Midbrain (tissue), 1 donor: ENCODE results near the gene TAF4.
"Not testable (repeated sequence)": the region's sequence is repeated elsewhere in the genome, so short reads cannot be mapped to it uniquely, and the experiment has no call there.

Experiments
- DNase-seq: peaks from one replicate; lab custom pipeline; 2025; lab: John Stamatoyannopoulos, UW

The TAF4 gene

DNA sequence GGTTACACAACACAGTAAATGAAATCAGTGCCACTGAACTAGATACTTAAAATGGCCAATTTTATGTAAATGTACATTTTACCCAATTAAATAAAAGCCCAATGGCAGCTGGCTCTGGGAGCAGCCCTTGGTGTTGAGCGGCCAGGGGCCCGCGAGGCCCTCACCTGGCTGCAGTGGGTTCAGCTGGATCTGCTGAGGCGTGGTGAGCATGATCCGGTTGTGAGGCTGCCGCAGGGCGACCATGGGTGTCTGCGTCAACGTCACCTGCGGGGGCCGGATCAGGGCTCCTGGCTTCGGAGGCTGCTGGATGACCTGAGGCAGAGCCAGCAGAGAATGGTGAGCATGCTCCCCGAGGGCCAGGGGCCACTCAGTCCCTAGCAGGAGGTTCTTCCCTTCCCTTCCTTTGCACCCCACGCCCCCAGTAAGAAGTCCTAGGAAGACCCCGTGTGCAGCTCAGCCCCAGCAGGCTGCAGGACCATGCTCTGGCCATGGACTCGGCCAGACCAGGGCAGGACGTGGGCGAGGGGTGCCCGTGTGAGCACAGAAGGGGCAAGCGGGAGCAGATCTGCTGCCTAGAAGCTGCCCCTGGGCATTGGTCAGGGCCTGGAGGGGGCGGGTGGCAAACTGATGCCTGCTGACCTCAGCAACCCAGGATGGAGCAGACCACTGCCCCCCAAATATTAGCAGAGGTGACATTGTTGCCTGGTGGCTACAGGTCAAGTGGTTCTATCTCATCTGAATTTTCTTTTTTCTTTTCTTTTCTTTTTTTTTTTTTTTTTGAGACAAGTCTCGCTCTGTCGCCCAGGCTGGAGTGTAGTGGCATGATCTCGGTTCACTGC lies 61.9 kb downstream of the TAF4 start:
- DNase-seq, result no peak

- no peak for DNase-seq
Observed at GRCh38 chr20:62002882-62003480, 62.7 kb downstream of the TAF4 start.

DNA sequence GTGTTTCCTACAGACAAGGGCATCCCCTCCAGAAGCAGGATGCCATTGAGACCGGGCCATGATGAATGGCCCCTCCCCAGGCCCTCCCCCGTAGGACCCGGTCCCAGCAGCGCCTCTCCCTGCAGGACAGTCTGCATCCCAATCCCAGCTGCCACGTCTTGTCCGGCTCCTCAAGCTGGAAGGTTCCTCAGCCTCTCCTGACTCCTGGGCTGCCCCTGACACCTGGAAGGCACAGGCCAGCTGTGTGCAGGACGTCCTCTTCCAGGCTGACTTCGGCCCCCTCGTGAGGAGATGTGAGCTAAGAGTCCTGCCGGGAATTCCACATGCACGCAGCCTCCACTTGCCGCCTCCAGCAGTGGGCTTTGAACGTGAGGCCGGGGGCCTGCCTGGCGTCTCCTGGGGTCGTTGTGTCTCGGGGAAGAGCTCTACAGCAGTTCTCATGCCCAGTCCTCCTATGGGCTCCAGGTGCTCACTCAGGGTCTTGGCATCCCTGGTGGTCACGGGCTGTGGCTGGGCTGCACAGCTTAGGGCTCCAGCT lies 64.4 kb downstream of the TAF4 start:
- DNase-seq, result no peak

GRCh38 chr20:61998343-61999121 lies 67.1 kb downstream of the TAF4 start:
- no peak for DNase-seq

- no peak for DNase-seq
Observed at GRCh38 chr20:61997891-61998290, 67.8 kb downstream of the TAF4 start.

DNA sequence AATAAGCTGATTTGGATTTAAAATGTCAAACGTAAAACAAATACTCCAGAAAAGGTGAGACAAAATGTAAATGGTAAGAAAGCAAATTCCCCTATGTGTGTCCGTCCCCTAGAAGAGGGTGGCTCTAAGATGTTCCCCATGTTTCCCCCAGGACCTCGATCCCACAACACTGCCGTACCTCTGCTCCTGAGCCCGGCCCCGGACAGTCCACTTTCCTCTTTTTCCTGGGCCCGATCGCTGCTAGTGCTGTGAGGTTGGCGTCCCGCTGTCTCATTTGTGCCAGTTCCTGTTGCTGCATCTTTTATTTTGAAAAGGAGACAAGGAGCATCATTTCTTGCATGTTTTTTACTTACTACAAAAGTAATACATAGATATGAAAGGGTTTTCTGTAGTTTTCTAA lies 68.3 kb downstream of the TAF4 start:
- no peak for DNase-seq

- DNase-seq, result no peak
Observed at GRCh38 chr20:61994546-61994945, 71.1 kb downstream of the TAF4 start.

DNA sequence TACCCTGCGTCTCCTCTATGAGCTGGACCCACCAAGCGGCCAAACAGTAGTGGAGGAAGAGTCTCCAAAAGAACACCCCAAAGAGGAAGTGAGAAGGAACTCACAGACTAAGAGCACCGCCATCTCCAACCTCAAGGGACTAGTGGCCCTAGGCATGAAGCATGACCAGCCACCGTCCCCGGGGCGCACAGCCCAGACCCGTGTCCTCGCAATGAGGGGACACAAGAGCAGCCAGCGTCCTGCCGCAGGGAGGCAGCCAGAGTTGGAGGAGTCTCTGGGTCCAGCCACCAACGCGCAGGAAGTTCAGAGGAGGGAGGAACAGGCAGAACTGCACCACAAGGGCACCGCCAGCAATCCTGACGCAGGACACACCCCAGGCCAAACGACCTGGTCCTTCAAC lies 72.6 kb downstream of the TAF4 start:
- no peak for DNase-seq

- no peak for DNase-seq
Observed at GRCh38 chr20:61991476-61991875, 74.2 kb downstream of the TAF4 start.

DNA sequence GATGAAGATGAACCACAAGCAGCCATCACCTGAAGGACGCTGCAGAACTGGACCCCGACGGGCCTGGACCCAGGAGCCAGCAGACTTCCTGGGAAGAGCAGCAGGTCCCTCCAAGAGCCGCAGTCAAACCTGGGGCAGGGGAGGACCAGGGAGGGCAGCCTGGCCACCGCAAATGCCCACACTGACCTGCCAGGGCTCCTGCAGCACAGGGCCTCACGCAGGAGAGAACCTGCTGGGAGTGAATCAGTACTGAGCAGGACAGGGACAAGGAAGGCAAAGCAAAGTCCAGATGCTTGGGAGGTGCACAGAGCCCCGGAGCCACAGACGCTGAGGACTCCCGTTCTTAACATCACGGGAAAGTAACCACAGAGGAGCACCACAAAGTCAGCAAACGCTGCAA lies 75.2 kb downstream of the TAF4 start:
- no peak for DNase-seq

DNA sequence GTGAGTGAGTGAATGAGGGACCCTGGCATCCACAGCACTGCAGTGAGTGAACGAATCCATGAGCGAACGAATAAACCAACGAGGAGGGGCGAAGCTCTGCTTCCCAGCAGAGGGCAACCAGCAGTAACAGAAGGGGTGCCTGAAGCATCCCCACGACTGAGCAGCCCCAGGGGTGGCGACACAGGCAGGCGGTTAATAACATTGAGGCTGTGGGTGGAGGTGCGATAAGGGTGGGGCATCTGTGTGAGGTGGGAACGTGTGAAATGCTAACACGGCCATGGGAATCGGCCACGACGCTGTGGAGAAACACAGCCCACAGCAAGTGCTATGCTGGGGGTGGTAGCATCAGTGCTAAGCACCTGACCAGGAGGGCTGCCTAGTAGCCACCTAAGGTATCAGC lies 75.9 kb downstream of the TAF4 start:
- DNase-seq, result no peak

DNA sequence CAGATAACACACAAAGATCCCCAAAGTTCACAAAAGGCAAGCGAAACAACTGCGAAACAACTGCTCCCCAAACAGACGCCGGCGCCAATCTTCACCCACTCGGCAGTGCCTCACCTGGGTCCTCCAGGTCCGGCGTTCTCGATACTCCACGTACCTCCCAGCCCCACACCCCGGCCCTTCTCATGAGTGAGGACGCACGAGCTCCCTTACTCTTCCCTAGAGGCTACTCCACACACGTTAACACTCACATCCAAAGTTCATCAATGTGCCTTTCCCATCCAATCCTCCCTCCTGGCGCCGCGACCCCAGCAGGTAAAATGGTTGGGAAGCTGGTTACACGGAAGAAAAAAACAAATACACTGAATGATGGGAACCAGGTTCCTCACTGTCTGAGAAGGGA lies 77.0 kb downstream of the TAF4 start:
- DNase-seq, result no peak

- no peak for DNase-seq
Observed at GRCh38 chr20:61986762-61987321, 78.8 kb downstream of the TAF4 start.

DNA sequence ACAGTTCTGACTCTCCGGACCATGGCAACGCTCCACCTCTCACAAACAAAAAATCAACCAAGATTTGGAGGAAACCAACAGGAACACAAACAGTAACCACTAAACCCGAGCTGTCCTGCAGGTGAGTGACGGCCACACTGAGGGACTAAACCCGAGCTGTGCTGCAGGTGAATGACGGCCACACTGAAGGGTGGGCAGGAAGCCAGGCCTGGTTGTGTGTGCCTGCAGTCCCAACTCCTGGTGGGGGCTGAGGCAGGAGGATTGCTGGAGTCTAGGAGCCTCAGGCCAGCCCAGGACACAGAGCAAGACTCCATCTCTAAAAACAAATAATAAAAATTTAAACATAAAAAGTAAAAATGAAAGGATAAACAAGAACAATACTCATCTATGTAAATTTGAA lies 80.6 kb downstream of the TAF4 start:
- DNase-seq, result no peak

DNA sequence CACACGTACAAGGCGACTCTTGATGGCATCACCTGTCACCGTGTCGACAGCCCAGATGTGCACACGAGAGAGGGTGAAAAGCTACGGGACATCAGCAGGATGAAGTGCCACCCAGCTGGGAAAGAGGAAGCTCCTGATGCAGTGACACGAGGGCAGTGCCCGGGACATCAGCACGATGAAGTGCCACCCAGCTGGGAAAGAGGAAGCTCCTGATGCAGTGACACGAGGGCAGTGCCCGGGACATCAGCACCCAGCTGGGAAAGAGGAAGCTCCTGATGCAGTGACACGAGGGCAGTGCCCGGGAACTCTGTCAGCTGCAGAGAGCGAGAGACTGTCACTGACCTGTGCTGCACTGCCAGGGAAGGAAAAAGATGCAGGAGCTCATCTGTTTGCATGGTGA lies 81.2 kb downstream of the TAF4 start:
- not testable (repeated sequence) for DNase-seq

DNA sequence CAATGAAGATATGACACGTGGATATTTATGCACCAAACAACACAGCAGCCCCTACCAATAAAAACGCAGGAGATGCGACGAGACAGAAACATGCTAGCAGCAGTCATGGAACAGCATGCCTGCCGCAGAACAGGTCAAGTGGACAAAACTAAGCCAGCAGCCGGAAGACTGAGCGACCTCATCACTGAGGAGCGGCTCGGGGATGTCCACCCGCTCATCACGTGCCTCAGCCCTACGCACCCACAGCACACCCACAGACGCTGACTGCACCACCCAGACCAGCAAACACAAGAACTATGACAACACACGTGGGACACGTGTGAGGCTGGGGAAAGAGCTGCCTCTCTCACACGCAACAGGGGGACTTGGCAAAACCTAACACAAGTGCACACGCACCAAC lies 81.7 kb downstream of the TAF4 start:
- DNase-seq, result no peak

DNA sequence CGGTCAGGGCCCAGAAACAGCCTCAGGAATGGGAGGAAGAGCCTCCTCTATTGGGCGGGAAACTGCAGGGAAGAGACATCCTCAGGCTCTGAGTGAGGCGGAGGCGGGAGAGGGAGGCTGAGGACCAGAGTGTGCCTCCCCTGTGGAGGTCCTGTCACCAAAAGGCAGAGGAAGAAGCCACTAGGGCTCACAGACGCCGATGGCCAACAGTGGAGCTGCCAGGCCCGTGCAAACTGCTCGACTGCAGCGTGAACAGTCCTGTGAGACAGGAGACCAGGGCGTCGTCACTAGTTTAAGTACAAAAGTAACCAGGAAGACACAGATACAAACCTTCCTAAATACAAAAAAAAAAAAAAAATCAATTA lies 82.7 kb downstream of the TAF4 start:
- no peak for DNase-seq

GRCh38 chr20:61982191-61982950 lies 83.3 kb downstream of the TAF4 start:
- DNase-seq, result no peak

DNA sequence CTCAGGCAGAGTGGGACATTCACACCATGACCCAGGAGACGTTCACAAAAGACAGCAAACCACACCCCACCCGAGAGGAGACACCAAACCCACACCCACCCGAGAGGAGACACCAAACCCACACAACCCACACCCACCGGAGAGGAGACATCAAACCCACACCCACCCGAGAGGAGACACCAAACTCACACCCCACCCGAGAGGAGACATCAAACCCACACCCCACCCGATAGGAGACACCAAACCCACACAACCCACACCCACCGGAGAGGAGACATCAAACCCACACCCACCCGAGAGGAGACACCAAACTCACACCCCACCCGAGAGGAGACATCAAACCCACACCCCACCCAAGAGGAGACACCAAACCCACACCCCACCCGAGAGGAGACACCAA lies 84.0 kb downstream of the TAF4 start:
- not testable (repeated sequence) for DNase-seq

DNA sequence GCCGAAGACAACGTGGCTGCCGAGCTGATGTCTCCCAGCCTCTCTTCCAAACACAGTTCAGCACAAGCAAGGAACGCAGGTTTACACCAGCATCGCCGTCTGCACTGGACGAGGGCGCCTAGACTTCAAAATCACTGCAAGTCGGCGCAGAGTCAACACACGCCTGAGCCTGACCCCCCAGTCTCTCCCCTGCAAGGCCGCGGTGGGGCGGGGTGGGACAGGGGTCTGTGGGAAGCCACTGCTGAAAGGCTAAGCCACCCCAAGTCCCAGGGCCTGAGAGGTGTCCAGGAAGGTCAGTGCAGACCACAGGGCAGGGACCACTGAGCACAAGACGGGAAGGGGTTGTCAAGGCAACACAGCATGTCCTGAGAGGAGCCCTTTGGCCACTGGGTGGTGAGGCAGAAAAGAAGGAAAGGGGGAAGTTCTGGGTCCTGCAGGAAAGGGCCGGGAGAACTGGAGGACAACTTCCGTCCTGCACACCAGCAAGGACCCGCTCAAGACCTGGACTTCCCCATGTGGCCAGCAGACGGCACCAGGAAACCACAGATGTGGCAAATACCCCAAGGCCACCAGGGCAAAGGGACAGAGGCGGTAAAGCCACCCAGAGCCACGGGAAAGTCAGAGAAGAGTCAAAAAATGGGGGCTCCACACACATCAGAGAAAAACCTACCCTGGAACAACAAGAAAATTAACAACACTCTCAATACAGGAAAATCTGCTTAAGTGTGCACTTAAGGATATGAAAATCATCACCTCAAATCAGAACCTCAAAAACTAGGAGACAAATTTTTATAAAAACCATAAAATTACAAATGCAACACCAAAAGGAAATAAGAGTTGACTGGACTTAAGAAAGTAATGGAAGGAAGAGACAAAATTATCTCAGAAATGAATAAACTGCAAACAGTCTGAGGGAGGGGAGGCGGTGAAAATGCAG lies 84.8 kb downstream of the TAF4 start:
- DNase-seq, result no peak
